HG03558 (cell line): Measurements from ENCODE around the gene MAGI2.

ENCODE experiments used
- ATAC-seq: cut with Tn5 transposase; IDR thresholded peaks from one replicate; pipeline ENCODE4 v1.9.1; 2021; ENCODE audit warnings: moderate number of reproducible peaks; ENCODE audit not compliant: unreplicated experiment; ENCODE audit errors: extremely low read depth

The MAGI2 gene

DNA sequence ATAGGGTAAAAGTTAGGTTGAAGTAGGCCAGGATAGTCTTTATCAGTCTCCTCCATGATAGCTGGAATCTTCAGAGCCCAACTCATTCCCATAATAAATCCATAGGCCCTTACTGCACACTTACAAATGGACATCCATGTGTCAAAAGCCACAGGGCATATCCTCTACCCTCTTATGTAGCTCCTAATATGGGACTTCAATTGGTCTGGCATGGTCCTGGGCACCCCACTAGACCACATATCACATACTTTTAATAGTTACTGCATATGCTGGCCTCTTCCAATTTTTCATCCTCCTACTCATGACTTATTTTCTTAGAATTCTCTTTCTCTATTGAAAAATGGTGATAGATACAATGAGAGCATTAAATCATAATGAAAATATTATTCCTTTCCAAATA lies 169.3 kb downstream of the MAGI2 start:
- ATAC-seq: no peak

DNA sequence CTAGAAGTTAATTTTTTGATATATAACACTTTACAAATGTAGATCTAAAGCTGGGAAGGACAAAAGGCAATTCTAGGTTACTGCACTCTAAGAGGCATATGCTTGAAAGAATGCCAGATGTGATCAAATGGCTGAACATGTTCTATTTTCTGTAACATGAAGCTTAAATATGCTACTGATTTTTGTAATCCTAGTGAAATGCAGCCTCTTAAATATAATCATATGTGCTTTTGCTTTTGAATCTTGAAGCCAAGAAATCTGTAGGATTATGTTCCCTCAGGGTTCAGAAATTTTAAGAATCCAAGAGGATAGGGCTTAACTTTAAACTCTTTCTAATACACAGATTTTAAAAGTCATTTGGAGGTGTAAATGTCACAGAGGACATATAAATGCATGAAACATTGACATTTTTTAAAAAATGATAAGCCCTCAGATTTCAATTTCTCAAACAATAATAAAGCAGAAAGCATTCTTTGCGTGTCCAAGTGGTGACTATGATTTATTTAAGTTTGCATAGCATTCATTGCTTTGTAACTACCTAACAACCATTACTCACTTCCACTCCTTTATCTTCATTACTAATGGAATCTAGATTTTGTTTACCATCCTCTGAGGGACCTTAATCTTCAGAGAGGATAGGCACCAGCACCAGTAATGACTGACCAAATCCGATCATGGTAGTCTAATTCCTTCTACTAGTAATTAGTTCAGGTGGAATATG lies 170.4 kb downstream of the MAGI2 start:
- no peak for ATAC-seq

DNA sequence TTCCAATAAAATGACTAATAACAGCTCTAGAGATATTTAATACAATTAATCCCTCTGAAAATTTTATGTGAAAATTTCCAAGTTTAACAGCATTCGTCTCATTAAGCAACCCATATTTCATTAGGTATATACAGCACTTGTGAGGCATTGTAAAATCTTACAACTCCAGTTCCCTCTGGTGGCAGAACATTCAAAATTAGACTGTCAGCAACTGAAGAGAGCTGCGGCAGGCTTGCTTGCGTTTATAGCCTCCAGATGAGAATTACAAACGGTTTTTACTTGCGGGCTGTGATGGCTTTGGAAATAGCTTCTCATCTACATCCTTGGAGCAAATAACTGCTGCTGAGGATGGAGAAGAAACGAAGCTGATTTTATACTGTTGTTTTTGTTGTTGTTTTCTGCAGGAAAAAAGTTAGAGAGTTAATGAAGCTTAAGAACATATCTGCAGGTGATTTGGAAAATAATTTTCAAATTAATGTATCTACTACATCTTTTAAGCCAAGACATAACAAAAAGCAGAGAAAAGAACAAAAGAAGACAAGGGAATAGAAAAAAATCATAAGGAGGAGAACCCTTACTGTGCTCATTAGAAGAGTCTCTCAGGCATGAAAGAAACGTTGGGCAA lies 171.3 kb downstream of the MAGI2 start:
- ATAC-seq: no peak

DNA sequence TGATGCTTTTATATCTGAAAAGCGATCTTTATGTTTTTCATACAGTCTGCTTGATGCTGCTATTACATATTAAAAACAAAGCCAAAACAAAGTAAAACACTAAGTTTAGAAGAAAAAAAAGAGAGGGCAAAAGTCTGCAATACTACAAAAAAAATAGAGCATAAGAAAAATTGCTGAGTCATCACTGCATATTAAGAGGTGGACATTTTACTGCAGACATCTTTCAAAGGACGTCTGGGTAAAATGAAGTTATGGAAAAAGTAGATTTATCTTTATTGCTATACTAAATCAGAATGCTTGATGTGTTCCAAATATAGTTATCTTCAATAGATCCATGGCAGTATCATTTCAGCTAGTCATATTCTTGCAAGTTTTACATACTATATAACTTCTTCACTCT lies 172.0 kb downstream of the MAGI2 start:
- no peak for ATAC-seq

DNA sequence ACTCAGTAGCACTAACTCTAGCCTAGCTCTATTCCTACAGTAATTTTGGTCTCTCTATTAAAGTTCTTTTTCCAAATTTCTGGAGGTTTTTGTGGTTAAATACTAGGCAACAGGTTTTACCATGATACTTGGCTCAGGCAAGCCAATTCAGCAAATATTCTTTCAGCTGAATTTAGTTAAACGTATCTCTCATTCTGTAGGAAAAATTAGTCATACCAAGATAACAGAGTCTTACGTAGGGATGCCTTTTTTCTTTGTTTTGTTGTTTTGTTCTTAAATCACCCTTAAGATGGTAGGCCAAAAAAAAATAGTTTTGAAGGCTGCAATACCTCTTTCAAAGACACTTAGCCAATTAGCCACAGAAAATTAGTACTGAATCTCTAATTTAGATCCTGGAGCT lies 180.5 kb downstream of the MAGI2 start:
- ATAC-seq: no peak

DNA sequence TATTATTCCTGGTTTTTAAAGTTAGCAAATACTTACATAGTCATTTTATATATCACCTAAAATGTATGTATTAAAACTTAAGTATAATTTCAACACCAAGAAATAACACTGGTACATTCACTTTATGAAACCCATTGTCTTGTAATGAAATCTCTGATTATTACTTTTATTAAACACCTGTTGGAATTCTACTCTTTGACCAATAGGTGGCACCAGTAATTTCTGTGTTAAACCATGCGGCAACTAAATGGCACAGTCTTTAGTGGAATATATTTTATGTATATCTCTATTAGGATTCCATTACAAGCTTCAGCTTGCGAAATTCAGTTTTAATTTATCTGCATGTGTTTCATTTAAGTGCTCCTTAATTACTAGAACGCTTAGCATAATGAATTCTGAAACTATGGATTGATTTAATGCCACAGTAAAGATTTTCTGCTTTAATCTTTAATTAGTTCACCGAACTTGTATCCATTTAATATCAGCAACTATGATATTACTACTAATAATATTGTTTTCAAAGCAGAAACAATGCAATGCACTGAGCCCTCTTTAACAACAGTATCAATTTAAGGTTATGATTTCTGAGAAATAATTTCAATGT lies 181.3 kb downstream of the MAGI2 start:
- ATAC-seq: peak; percentile 80

DNA sequence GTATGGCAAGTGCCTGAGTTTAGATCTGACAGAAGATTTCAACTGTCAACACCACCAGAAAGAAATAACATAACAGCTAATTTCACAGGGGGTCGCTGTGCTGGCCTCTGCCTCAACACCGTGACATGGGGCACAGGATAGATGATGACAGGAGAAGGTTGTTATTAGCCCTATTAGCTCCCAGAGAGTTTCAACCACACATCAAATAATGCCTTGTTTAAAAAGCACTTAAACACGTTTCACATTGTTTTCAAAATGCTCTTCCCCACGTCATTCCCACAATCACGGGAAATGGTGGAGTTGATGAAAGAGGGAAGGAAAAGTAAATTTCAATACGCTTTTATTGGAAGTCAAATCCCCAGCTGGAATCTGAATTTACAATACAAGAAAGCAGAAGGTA lies 184.7 kb downstream of the MAGI2 start:
- ATAC-seq: no peak

DNA sequence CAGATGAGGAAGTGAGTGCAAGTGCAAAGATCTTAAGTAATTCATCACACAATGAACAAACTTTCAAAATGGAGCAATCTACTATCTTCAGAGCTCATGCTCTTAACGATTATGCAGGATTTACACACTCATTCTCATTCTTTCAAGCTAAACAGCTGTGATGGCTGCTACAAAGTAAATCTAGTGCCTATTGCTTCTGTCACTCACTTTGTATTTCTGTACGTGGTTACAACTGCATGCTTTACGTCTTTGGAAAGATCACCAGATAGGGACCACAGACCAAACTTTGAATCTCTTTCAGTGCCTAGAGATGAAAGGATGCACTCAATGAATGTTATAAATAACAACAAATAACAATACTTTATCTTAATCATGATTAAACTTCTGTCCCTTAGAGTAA lies 194.6 kb downstream of the MAGI2 start:
- ATAC-seq: no peak

DNA sequence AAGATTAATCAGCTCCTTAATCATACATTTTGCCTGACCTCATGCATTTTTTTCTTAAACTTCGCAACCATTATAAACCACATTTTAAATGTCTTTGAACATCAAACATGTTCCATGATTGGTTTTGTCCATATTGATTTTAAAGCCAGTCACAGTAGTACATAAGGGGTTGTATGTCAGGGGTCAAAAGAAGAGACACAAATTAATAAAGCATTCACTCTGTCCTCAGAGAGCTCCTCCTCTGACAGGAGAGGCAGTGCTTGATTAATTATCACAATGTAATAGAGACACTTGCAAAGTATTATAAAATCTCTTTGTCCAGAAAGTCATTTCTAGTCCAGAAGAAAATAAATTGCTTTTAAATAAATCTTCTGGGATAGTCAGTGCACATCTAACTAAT lies 195.5 kb downstream of the MAGI2 start:
- ATAC-seq: no peak

DNA sequence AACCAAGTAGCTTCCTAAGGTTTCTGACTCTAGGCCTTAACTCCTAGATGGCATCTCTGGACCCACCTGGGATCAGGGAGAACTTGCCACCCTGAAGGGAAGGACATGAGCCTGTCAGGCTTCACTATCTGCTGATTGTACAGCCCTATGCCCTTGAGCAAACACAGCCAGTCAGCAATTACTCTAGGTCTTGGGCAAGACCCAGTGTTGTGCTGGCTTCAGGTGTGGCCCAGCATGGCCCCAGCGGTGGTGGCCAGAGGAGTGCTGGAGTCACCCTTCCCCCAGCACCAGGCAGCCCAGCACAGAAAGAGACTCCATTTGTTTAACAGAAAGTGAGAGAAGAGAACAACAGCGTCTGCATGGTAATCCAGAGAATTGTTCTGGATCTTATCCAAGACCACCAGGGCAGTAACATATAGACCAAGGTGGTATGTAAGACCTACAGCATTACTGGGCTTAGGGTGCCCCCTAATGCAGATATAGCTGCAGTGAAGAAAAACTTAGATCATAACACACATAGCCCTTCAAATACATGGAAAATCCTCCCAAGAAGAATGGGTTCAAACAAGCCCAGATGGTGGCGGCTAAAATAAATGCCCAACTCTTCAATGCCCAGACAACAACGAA lies 207.7 kb downstream of the MAGI2 start:
- no peak for ATAC-seq

DNA sequence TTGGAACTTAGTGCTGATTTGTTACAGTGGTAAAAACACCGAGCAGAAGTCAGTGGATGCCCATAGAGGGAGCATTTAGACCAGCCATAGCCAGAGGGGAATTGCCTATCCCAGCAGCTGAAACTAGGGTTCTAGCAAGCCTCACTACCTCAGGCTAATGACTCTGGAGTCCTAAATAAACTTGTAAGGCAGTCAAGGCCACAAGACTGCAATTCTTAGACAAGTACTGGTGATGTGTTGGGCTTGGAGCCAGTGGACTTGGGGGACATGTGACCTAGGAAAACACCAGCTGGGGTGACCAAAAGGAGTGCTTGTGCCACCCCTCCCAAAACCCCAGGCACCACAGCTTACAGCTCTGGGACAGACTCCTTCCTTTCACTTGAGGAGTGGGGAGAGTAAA lies 209.0 kb downstream of the MAGI2 start:
- no peak for ATAC-seq

DNA sequence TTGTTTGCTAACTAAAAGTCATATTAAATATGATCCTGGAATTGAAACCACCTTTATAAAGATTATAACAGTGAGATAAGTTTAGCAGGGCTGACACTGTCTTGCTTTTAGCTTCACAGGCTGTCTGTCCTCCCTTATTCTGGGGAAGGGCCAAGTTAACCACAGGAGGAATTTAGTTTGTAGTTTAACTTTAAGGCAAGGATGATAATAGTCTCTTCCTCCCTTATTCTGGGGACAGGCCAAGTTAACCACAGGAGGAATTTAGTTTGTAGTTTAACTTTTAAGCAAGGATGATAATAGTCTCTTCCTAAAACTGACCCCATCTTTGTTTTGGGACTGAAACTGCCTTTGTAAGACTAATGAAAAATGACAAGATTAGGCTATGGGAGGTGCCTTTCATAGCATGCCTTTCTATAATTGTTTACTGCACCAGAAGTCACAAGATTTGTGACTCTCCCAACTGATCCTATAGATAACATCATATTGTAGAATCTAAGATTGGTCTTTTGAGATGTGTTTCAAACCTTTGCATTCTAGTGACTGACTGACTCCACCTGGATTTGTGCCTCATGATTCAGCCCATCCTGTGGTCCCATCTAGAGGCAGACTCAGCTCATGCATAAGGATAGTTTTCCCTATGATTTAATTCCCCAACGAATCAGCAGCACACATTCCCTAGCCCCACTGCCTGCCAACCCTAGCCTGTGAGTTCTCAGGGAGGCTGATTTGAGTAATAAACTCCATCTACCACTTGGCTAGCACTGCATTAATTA lies 212.0 kb downstream of the MAGI2 start:
- ATAC-seq: no peak

DNA sequence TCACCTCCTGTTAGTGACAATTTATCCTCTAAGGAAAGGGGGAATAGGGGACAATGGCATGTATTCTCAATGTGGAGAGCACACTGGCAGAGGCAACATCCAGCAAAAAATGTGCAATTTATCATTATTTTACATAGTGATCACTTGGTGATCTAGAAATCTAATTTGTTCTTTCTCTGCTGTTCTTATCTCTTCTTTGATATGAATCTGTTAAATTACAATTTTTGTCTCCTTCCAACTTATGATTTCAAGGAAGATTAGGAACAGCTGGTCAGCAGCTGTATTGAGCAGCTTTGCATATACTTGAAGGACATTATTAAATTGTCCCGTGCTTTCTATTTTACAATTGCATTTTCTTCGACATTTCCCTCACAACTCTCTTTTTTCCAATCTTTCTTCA lies 213.1 kb downstream of the MAGI2 start:
- ATAC-seq: no peak

DNA sequence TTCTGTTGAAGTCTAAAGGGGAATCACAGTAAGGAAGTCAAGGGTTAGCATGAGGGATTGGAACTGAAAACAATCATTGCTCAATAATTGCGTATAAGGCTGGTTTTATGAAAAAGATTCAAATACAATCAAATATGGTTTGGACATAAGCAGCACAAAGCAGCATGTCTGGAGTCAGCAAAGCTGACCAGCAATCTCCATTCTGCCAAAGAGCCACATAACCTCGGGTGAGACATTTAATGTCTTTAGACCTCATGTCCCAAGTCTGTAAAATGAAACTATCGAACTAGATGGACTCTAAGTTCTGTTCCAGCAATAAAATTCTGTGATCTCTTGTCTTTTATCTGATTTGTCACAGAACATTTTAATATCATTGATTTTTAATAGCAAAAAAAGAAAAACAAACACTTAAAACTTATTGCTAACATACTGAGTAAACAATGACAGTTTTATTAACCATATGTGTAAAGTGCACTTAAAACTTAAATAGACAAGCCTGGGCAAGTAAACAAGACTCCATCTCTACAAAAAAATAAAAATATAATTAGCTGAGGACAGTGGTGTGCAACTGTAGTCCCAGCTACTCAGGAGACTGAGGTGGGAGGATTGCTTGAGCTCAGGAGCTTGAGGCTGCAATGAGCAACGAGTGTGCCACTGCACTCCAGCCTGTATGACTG lies 217.0 kb downstream of the MAGI2 start:
- ATAC-seq: no peak

DNA sequence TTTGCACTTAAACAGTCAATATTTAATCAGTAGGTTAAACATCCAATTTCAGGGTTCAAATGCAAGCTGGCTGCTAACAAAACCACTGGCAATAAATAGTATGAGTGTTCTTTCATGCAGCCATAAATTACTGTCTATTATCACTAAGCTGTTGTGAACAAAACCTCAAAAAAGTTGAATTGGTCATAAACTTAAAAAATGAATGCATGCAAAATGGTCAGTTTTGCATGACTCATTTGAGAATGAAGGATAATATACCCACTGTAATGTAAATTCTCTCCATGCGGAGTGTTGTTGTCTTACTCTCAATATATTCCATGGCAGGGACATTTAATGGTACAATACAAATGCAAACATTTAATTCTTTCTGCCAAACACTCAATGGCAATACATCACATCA lies 226.4 kb downstream of the MAGI2 start:
- ATAC-seq: no peak

DNA sequence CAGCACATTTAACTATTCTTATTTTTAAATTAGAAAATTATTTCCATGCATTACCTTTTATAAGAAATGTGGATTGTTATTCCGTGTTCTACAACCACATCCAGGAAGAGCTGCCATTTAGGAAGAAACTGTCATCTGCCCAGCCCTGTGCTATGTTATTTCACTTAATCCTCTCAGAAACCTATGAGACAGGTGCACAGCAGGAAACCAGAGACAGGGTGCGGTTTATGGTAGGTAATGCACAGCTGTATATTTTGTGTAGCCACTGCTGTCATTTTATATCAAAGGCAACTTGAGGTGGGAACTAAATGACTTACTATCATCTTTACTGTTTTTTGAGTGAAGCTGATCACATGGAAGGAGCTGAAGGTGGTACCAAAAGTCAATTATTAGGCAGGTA lies 232.3 kb downstream of the MAGI2 start:
- ATAC-seq: no peak

DNA sequence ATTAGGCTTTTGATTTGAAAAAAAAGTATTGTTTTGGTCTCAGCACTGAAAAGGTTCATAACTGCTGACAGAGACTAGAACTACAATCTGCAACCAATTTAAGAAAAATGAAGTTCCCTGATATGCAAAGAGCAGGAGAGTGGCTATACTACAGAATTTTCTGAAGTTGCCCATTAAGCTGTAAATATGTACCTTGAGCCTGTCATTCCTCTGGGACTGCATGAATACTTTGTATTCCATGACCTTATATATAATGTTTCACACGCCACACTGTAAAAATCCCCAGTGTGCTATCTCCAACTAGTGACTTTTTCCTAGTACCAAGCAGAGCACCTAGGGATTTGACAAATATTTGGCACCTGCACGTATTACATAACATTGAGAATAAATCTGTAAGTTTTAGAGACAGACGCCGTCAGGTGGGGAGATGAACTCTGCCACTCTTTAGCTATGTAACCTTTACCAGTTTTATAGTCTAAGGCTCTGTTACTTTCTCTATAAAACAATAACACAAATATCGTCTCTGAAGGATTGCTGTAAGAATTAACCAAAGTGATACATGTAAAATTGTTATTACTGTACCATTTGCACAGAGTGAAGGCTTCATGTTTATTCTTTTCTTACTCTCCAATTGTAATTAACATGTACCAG lies 235.4 kb downstream of the MAGI2 start:
- ATAC-seq: no peak

DNA sequence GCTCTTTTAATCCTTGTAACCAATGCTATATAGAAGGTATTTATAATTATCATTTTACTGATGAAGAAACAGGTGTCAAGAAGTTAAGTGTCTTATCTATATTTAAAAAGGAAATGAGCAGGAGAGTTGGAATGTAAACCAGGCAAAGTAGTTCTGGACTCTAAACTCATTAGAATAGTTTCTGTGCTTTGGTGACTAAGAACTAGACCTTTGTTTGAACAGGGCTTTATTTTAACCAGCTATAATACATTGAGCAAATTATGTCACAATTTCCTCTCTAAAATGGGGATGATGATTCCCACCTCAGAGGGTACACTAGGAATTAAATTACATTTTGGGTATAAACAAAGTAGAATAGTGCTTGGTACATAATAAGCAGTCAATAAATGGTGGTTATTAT lies 236.0 kb downstream of the MAGI2 start:
- no peak for ATAC-seq

DNA sequence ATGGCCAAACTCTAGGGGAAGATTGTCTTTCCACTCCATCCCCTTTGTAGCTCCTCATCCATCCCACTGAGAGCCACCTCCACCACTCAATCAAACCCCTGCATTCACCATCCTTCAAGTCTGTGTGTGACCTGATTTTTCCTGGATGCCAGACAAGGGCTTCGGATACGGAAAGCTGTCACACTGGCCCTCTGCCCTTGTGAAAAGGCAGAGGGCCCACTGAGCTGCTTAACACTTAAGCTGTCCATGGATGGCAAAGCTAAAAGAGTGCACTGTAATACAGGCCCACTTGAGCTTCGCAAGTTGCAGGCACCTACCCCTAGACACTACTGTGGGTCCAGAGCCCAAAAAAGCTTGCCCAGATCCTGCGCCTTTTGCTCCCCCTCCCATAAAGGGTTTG lies 237.2 kb downstream of the MAGI2 start:
- no peak for ATAC-seq

DNA sequence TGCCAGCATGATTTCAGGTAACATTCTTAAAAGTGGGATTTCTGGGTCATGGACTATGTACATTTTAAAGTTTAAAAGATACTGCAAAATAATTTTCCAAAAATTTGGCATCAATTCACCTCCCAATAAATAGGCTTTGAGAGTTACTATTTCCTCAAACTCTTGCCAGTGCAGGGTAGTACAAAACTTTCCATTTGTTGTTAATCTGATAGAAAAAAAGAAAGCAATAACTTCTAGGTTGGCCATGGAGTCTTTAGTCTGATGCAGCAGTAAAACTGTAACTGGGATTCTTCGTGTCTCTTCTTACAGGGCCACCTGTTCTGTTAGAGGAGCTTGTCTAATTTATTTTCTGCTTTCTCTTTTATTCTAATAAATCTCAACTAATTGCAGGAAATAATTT lies 241.1 kb downstream of the MAGI2 start:
- ATAC-seq: no peak
